Prostate gland (tissue), 2 donors: ENCODE results near the gene FNDC8. TPM values are rescaled to one million over a fixed set of nuclear protein-coding genes. Genes with fewer than 3 reads are reported as not detected.

Experiments used
- DNase-seq: peaks from one replicate; pipeline ENCODE4 v3.0.0-alpha.2; 2019; ENCODE audit warnings: low spot score
- H3K27ac ChIP-seq, 2 donors: fragments of 200-600 bp; sonication (generic); 2 replicates each; pipeline ENCODE4 v1.5.1; 2017 to 2019
- H3K27me3 ChIP-seq: fragments of 200-600 bp; sonication (generic); replicated peaks from 2 replicates; pipeline ENCODE4 v1.5.1; 2019; ENCODE audit not compliant: insufficient read depth
- H3K36me3 ChIP-seq, 2 donors: fragments of 200-600 bp; sonication (generic); 1 replicate in 1 of 2; 2 replicates in 1 of 2; pipeline versions ENCODE4 v1.5.1 to v1.8.1; 2017 to 2019
- H3K4me1 ChIP-seq: fragments of 200-600 bp; sonication (generic); replicated peaks from 2 replicates; pipeline ENCODE4 v1.5.1; 2019
- H3K4me3 ChIP-seq, 2 donors: fragments of 200-600 bp; sonication (generic); 2 replicates each; pipeline ENCODE4 v1.5.1; 2017 to 2019
- H3K9me3 ChIP-seq: fragments of 200-600 bp; sonication (generic); 2 replicates; pipeline ENCODE4 v1.5.1; 2017
- POLR2A ChIP-seq: fragments of 450-650 bp; IDR thresholded peaks from one replicate; pipeline ENCODE4 v1.6.1; 2016; ENCODE audit warnings: antibody characterized with exemption, mild to moderate bottlenecking
- POLR2AphosphoS5 ChIP-seq: sonication (generic); formaldehyde crosslinking; IDR thresholded peaks from one replicate; pipeline ENCODE4 v1.6.1; 2017; ENCODE audit warnings: antibody characterized with exemption
- WGBS: methylation state at CpG from one replicate; pipeline ENCODE4 v1.1.5; 2018; 5-methylcytosine and 5-hydroxymethylcytosine counted together
- intact Hi-C: fragments of 100-400 bp; cut with DNase I; formaldehyde crosslinking; loops from one replicate; pipeline ENCODE4 v1.14.2; 2022
- total RNA-seq, 2 donors: library from RNA; depleted of rRNA; stranded (reverse); fragments of >200 nt; gene quantifications; one replicate each; pipeline ENCODE4 v1.1.0, GENCODE V29; 2016
- TF ChIP-seq, protein P1 (sequence below), 4 experiments: fragments of 200-600 bp in 2 of 4; fragments of 450-650 bp in 2 of 4; sonication (generic) in 2 of 4; IDR thresholded peaks; 1 replicate in 3 of 4; 2 replicates in 1 of 4; pipeline ENCODE4 v1.5.1; 2016 to 2019; ENCODE audit warnings: antibody characterized with exemption in 4 of 4, mild to moderate bottlenecking in 2 of 4, moderate library complexity in 2 of 4

Gene FNDC8
- total RNA-seq, 2 donors from 2014 or later: 4.6 TPM; not detected in 1

DNA sequence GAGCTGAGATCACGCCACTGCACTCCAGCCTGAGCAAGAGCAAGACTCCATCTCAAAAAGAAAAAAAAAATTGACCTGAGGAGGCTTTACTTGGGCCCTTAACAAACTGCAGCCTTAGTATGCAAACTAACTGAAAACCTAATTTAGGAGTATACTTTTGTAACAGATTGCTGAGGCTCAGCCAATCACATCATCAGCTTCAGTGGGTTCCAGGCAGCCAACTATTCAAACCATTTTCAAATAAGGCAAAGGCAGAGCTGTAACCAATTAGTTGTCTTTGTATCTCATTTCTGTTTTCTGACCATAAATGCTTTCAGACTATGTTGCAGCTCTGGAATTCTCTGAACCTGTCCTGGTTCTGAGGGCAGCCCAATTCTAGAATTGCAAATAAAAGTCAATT lies 25.7 kb upstream of the FNDC8 start:
- intact Hi-C loops: no loop called here
- TF ChIP-seq, protein P1, sequence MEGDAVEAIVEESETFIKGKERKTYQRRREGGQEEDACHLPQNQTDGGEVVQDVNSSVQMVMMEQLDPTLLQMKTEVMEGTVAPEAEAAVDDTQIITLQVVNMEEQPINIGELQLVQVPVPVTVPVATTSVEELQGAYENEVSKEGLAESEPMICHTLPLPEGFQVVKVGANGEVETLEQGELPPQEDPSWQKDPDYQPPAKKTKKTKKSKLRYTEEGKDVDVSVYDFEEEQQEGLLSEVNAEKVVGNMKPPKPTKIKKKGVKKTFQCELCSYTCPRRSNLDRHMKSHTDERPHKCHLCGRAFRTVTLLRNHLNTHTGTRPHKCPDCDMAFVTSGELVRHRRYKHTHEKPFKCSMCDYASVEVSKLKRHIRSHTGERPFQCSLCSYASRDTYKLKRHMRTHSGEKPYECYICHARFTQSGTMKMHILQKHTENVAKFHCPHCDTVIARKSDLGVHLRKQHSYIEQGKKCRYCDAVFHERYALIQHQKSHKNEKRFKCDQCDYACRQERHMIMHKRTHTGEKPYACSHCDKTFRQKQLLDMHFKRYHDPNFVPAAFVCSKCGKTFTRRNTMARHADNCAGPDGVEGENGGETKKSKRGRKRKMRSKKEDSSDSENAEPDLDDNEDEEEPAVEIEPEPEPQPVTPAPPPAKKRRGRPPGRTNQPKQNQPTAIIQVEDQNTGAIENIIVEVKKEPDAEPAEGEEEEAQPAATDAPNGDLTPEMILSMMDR (IDR thresholded peaks at IDR 0.05): no peak
- TF ChIP-seq POLR2A (no peak), POLR2AphosphoS5 (no peak)
- DNase-seq: no peak
- H3K36me3 ChIP-seq: peaks cover 0 to 5% of the 10 kb centered on the region in 2 donors
- H3K9me3 ChIP-seq: no peaks in the 10 kb centered on the region
- no peaks in the 10 kb centered on the region for H3K27me3 ChIP-seq
- WGBS: 100% methylated on average over 1 of the region's 1 CpG
- H3K27ac ChIP-seq: no peak overlapping the region
- H3K4me1 ChIP-seq: no peaks in the 10 kb centered on the region
- H3K4me3 ChIP-seq: no peak overlapping the region

DNA sequence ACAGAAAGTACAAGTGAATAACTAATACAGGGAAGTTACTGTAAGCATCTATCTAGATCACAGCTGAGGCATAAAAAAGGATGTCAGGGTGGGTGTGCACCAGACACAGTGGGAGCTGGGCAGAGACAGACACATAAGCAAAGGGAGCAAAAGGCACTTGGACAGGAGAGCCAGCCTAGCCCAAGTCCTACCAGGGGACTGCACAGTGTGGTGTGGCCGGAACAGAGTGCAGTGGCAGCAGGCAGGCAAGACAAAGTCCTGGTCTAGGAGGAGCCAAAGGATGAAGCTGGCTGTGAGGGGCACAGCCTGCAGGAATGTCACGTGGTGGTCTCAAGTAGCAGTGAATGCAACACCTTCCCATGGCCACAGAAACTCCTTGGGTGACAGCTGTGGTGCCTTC lies 23.6 kb upstream of the FNDC8 start:
- Histone ChIP-seq H3K4me1 (no peaks in the 10 kb centered on the region), H3K27me3 (no peaks in the 10 kb centered on the region), H3K4me3 (no peak overlapping the region), H3K36me3 (peaks cover 0 to 5% of the 10 kb centered on the region in 2 donors), H3K9me3 (no peaks in the 10 kb centered on the region), H3K27ac (no peak overlapping the region)
- TF ChIP-seq POLR2AphosphoS5 (no peak), POLR2A (no peak)
- TF ChIP-seq, protein P1 (IDR thresholded peaks at IDR 0.05): no peak
- intact Hi-C loops: no loop called here
- WGBS: 86% methylated on average over 2 of the region's 2 CpGs
- no peak for DNase-seq

DNA sequence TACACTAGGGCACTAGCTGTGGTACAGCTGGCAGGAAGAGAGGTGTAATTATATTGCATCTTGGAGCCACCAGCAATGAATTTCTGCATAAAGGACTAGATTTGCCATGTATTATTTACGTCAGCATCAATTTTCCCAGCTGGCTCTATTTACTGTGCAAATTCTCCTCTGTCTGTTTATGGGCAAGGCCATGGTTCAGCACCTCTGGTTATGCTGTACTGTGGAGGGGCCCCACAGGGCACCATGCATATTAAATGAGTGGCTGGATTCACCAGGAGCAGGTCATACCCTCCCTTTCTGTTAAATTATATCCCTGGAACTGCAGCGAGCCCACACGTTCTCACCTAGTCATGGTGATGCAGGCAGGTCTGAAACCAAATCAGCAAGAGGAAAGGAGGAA lies 21.5 kb upstream of the FNDC8 start:
- 92% methylated on average over 3 of the region's 3 CpGs for WGBS
- peaks cover 0 to 5% of the 10 kb centered on the region in 2 donors for H3K36me3 ChIP-seq
- intact Hi-C loops: no loop called here
- TF ChIP-seq POLR2AphosphoS5 (no peak), POLR2A (no peak)
- TF ChIP-seq, protein P1 (IDR thresholded peaks at IDR 0.05): no peak
- no peaks in the 10 kb centered on the region for H3K27me3 ChIP-seq
- no peaks in the 10 kb centered on the region for H3K9me3 ChIP-seq
- no peaks in the 10 kb centered on the region for H3K4me1 ChIP-seq
- no peak for DNase-seq
- no peak overlapping the region for H3K4me3 ChIP-seq
- H3K27ac ChIP-seq: no peak overlapping the region

DNA sequence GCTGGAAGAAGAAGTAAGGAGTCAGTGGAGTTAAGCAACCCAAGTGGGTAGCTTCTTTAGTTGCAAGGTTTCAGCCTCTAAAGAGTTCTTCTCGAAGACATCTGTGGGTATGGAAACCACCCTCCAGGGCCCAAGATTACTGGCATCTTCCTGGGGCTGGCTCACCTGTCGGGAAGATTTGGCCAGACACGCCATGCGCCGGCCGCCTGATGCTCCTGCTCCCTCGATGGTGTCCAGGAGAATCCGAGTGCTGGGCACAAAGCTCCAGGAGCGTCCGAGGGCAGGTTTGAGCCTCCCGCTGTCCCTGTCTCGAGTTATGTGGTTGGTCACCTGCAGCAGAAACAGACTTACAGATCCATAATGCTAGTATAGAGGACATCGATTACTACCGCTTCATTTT lies 20.4 kb upstream of the FNDC8 start:
- WGBS: 95% methylated on average over 14 of the region's 14 CpGs
- intact Hi-C loops: no loop called here
- Histone ChIP-seq H3K27ac (no peak overlapping the region), H3K4me1 (no peaks in the 10 kb centered on the region), H3K36me3 (peaks cover 0 to 5% of the 10 kb centered on the region in 2 donors), H3K9me3 (no peaks in the 10 kb centered on the region), H3K27me3 (no peaks in the 10 kb centered on the region), H3K4me3 (no peak overlapping the region)
- TF ChIP-seq POLR2AphosphoS5 (no peak), POLR2A (no peak)
- TF ChIP-seq, protein P1 (IDR thresholded peaks at IDR 0.05): no peak
- DNase-seq: no peak

DNA sequence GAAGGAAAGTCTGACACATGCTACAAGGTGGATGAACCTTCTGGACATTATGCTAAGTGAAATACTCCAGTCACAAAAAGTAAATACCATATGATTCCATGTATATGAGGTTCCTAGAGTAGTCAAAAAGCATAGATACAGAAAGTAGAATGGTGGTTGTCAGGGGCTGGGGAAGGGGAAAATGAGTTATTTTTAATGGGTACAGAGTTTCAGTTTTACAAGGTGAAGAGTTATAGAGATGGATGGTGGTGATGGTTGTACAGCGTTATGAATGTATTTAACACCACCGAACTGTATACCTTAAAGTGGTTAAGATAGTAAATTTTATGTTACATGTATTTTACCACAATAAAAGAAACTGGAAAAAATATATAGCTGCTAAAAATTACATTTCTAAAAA lies 19.7 kb upstream of the FNDC8 start:
- no peaks in the 10 kb centered on the region for H3K27me3 ChIP-seq
- TF ChIP-seq POLR2A (no peak), POLR2AphosphoS5 (no peak)
- TF ChIP-seq, protein P1 (IDR thresholded peaks at IDR 0.05): no peak
- intact Hi-C loops: no loop called here
- H3K4me1 ChIP-seq: no peaks in the 10 kb centered on the region
- H3K4me3 ChIP-seq: no peak overlapping the region
- no peaks in the 10 kb centered on the region for H3K9me3 ChIP-seq
- 92% methylated on average over 2 of the region's 2 CpGs for WGBS
- no peak for DNase-seq
- H3K36me3 ChIP-seq: peaks cover 0 to 5% of the 10 kb centered on the region in 2 donors
- H3K27ac ChIP-seq: no peak overlapping the region
